ENCODE measurements around the gene TEX38. TPM values are rescaled to one million over a fixed set of nuclear protein-coding genes. Genes with fewer than 3 reads are reported as not detected.

The TEX38 gene
- total and polyA plus RNA-seq, 2 donors (not counting 1 experiment from before 2014, with no cell fraction given): not detected

GRCh38 chr1:46686255-46686654, 14.6 kb downstream of the TEX38 start:
- CTCF ChIA-PET: no interaction called here

GRCh38 chr1:46687093-46687659, 15.5 kb downstream of the TEX38 start:
- no peak overlapping the region for H3K4me3 ChIP-seq (ENCODE audit: control extremely low read depth in 1 of 5, extremely low read depth in 1 of 5, insufficient read depth in 1 of 5, low read depth in 2 of 5, low read length in 4 of 5)
- Mint-ChIP-seq H3K27ac (no peak overlapping the region), H3K4me1 (no peaks in the 10 kb centered on the region), H3K27me3 (no peaks in the 10 kb centered on the region), H3K9me3 (ENCODE audit: insufficient read depth) (no peaks in the 10 kb centered on the region), H3K4me3 (no peak overlapping the region)
- POLR2A ChIA-PET: no interaction called here
- H3K4me1 ChIP-seq (ENCODE audit: control insufficient read depth in 2 of 2, insufficient read depth in 2 of 2, low read length in 2 of 2): no peaks in the 10 kb centered on the region
- no peaks in the 10 kb centered on the region for H3K9me3 ChIP-seq (ENCODE audit: control extremely low read depth in 1 of 3, control insufficient read depth in 2 of 3, insufficient read depth in 1 of 3, low read length in 2 of 3)
- intact Hi-C loops (cut with micrococcal nuclease): no loop called here
- DNase-seq (no peak), ATAC-seq (ENCODE audit: low read depth) (no peak)
- no peak overlapping the region for H3K9ac ChIP-seq (ENCODE audit: low read length)
- CTCF ChIA-PET: no interaction called here
- no peaks in the 10 kb centered on the region for H3K27me3 ChIP-seq (replicated peaks in 1 of 4; ENCODE audit: control extremely low read depth in 1 of 4, control insufficient read depth in 3 of 4, insufficient read depth in 4 of 4, low read length in 3 of 4)
- H3K36me3 ChIP-seq (replicated peaks in 1 of 2; ENCODE audit: control extremely low read depth in 1 of 2, control insufficient read depth in 1 of 2, extremely low read depth in 1 of 2, insufficient read depth in 2 of 2, low read length in 1 of 2): peaks cover 3 to 99% of the 10 kb centered on the region in 2 experiments
- peaks cover 5% of the 10 kb centered on the region for H4K20me1 ChIP-seq (ENCODE audit: control insufficient read depth, insufficient read depth, low read length, poor library complexity, severe bottlenecking)
- H3K27ac ChIP-seq (ENCODE audit: low read length in 2 of 2): no peak overlapping the region
- no peaks in the 10 kb centered on the region for H3K79me2 ChIP-seq (ENCODE audit: control insufficient read depth, insufficient read depth, low read length)
- no peak for TF ChIP-seq EZH2 (IDR thresholded peaks at IDR 0.05; ENCODE audit: borderline replicate concordance, insufficient read depth, low read depth, low read length, poor library complexity, severe bottlenecking)
- no peak for TF ChIP-seq CTCF (IDR thresholded peaks at IDR 0.05)
- H2AFZ ChIP-seq (ENCODE audit: insufficient read depth, low read depth, low read length, poor library complexity, severe bottlenecking): no peak overlapping the region
- WGBS (ENCODE audit: insufficient coverage): no CpG with 5 or more reads among the region's 2 CpGs
- no peak overlapping the region for H3K4me2 ChIP-seq (replicated peaks; ENCODE audit: low read depth, low read length, poor library complexity, severe bottlenecking)

More at GRCh38 chr1:46686255-46686654, 14.6 kb downstream of the TEX38 start:
- WGBS (ENCODE audit: insufficient coverage): no CpG with 5 or more reads among the region's 1 CpG
- ATAC-seq (ENCODE audit: low read depth) (no peak), DNase-seq (no peak)
- Histone ChIP-seq H3K9ac (ENCODE audit: low read length) (no peak overlapping the region), H4K20me1 (ENCODE audit: control insufficient read depth, insufficient read depth, low read length, poor library complexity, severe bottlenecking) (peaks cover 5% of the 10 kb centered on the region), H3K4me2 (replicated peaks; ENCODE audit: low read depth, low read length, poor library complexity, severe bottlenecking) (no peak overlapping the region), H3K79me2 (ENCODE audit: control insufficient read depth, insufficient read depth, low read length) (no peaks in the 10 kb centered on the region), H3K27ac (ENCODE audit: low read length in 2 of 2) (no peak overlapping the region), H3K4me1 (ENCODE audit: control insufficient read depth in 2 of 2, insufficient read depth in 2 of 2, low read length in 2 of 2) (no peaks in the 10 kb centered on the region), H3K4me3 (ENCODE audit: control extremely low read depth in 1 of 5, extremely low read depth in 1 of 5, insufficient read depth in 1 of 5, low read depth in 2 of 5, low read length in 4 of 5) (no peak overlapping the region), H3K9me3 (ENCODE audit: control extremely low read depth in 1 of 3, control insufficient read depth in 2 of 3, insufficient read depth in 1 of 3, low read length in 2 of 3) (no peaks in the 10 kb centered on the region), H3K27me3 (replicated peaks in 1 of 4; ENCODE audit: control extremely low read depth in 1 of 4, control insufficient read depth in 3 of 4, insufficient read depth in 4 of 4, low read length in 3 of 4) (no peaks in the 10 kb centered on the region), H2AFZ (ENCODE audit: insufficient read depth, low read depth, low read length, poor library complexity, severe bottlenecking) (no peak overlapping the region), H3K36me3 (replicated peaks in 1 of 2; ENCODE audit: control extremely low read depth in 1 of 2, control insufficient read depth in 1 of 2, extremely low read depth in 1 of 2, insufficient read depth in 2 of 2, low read length in 1 of 2) (peaks cover 7 to 100% of the 10 kb centered on the region in 2 experiments)
- intact Hi-C loops (cut with micrococcal nuclease): no loop called here
- Mint-ChIP-seq H3K27me3 (no peaks in the 10 kb centered on the region), H3K9me3 (ENCODE audit: insufficient read depth) (no peaks in the 10 kb centered on the region), H3K27ac (no peak overlapping the region), H3K4me3 (no peak overlapping the region), H3K4me1 (no peaks in the 10 kb centered on the region)
- TF ChIP-seq CTCF (IDR thresholded peaks at IDR 0.05): no peak
- TF ChIP-seq EZH2 (IDR thresholded peaks at IDR 0.05; ENCODE audit: borderline replicate concordance, insufficient read depth, low read depth, low read length, poor library complexity, severe bottlenecking): no peak
- POLR2A ChIA-PET: no interaction called here

Measured in B cell (primary cell).